ENCODE measurements around the gene IQCB1.
"Not testable (repeated sequence)": the region's sequence is repeated elsewhere in the genome, so short reads cannot be mapped to it uniquely, and the experiment has no call there.

The IQCB1 gene

DNA sequence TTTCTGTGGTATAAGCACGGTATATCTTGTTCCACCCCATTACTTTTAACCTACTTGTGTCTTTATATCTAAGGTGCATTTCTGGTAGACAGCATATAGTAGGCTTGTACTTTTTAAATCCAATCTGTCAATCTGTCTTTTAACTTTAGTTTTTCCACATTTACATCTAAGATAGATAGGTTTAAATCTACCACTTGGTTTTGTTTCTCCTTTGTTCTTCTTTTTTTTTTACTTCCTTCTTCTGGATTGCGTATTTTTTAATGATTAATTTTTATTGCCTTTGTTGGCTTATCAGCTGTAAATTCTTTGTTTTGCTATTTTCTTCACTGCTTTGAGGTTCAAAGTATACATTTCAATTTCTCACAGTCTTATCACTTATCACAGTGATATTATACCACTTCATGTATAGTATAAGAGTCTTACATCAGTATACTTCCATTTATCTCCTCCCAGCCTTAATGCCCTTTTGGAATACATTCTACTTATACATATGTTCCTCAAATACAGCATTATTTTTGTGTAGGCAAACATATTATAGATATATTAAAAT lies 31.0 kb downstream of the IQCB1 start:
- DNase-seq = no peak

- no peak for DNase-seq
Measured at GRCh38 chr3:121800906-121801305, 34.0 kb downstream of the IQCB1 start.

DNA sequence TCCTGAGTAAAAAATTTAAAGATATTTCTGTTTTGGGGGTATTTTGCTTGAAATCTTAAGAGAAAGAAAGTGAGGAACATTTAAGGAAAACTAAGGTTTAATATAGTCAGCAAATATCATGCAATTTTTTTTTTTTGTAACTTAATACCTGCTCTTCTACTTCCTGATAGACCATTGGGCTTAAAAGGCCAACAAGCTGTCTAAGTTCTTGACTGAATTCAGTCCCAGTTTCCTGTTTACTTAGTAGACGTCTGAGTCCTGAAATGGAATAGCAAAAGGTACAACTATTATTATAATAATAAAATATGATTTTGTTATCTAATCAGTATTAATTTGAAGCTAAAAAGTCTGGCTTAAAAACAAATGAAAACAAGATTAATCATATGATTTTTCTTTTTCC lies 37.9 kb downstream of the IQCB1 start:
- no peak for DNase-seq

DNA sequence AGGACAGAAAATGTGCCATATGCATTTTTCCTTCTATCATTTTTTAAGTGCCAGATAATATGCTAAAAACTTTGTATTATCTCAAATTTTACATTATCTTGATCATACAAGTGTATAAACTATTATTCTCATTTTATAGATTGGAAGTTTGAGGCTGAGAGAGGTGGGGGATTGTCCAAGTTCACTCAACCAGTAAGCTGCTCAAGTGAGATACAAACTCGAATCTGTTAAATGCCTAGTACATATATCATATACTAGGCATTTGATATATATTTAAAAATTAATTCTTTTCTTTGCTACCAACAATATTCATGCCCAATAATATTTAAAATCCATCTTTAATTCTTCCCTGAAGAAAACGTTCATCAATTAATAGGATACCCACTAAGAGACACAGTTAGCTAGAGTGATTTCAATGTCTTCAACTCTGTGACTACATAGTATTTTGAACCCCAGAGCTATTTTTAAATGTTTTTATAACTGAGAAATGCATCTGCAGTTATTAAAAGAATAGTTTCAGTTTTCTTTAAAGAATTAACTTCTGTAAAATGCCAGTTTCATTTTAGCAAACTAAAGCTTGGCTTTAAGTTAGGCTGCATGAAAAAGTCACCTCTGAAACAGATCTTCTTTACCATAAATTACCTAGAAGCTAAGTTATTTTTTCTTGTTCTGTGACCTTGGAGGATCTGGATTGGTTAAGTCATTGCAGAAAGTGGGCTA lies 40.4 kb downstream of the IQCB1 start:
- DNase-seq = no peak

DNA sequence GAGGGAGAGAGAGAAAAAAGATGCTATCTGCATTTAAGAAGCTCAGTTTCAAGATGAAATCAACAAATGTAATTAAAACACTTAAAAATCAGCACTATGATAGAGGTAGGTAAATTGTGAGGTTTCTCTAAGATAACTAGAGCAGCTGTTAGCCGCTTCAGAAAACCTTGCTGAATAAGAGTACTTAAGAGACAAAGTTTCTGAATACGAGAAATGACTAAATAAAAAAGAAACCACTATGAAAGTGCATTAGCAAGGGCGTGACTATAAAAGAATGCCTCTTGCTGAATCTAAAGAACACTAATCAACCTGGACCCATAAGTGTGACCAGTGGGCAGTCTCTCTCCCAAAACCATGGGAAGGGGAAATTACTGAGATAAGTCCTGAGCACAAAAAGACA lies 41.8 kb downstream of the IQCB1 start:
- DNase-seq = no peak

- no peak for DNase-seq
Measured at GRCh38 chr3:121786485-121786884, 48.4 kb downstream of the IQCB1 start.

- not testable (repeated sequence) for DNase-seq
Measured at GRCh38 chr3:121782784-121783183, 52.1 kb downstream of the IQCB1 start.

GRCh38 chr3:121781611-121782010 lies 53.2 kb downstream of the IQCB1 start:
- no peak for DNase-seq

- not testable (repeated sequence) for DNase-seq
Measured at GRCh38 chr3:121775095-121775494, 59.8 kb downstream of the IQCB1 start.

GRCh38 chr3:121769246-121769645 lies 65.6 kb downstream of the IQCB1 start:
- no peak for DNase-seq

- DNase-seq = peak; percentile 24
Measured at GRCh38 chr3:121768452-121768851, 66.4 kb downstream of the IQCB1 start.

DNA sequence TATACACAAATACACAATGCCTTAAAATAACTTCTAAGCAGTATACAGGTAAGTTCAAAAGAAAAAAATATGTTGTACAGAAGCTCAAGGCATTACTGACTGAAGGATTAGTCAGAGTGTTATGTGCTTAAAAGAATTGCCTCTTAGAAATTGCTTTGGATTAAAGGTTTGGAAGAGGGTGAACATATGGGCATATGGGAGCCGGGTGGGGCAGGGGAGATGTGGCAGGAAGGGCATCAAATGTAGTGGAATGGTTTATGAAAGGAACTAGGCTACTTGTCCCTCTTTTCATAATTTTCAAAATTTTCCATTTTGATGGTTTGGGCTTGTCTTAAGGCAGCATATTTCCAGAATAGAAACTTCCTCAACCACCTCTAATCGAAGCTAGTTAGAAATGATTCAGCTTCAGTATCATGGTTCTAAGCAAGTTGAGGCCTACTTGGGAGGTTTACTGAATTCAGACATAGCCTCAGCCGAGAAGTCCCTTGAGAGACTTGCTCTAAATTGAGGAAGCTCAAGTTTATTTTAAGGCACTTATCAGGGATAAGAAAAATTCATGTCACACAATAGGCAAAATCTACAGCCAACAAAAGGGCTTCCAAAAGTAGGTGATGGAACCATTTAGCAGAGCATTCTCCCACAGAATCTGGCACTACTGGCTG lies 75.2 kb downstream of the IQCB1 start:
- no peak for DNase-seq

GRCh38 chr3:121758727-121759450 lies 76.0 kb downstream of the IQCB1 start:
- peak; percentile 19 for DNase-seq

- DNase-seq = no peak
Measured at GRCh38 chr3:121757812-121758545, 76.9 kb downstream of the IQCB1 start.

DNA sequence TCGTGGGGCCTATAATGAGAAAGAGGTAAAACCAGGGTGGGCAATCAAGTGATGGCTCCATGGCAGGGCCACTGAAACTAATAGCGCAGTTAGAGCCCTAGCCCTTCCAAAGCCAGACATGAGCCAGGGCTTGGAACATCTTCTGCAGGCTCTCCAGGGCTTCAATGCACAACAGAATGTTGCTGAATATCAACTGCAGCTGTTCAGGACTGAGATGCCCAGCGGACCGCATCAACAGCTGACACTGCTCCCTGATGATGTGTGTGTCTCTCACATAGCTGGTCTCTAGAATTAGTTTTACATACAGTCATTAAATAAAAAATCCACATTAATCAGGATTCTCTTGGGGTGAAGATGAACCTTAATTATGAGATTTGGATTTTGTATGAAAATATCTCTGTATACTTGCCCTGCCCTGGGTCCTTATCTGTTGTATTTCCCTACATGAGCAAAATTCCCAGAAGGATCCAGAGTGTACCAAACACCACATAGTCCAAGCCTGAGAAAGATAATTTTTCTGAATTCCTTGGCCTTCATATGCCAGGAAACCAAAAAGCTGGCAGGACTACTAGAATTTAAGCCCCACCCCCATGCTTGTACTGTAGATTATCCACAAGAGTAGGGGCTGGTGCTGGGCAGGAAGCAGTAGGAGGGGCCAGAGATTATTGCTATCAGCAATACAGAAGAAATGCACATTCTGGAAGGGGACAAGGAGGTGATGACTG lies 77.6 kb downstream of the IQCB1 start:
- peak; percentile 66 for DNase-seq

GRCh38 chr3:121752772-121753171 lies 82.1 kb downstream of the IQCB1 start:
- no peak for DNase-seq

GRCh38 chr3:121752261-121752660 lies 82.6 kb downstream of the IQCB1 start:
- DNase-seq = no peak

- no peak for DNase-seq
Measured at GRCh38 chr3:121750087-121750415, 84.8 kb downstream of the IQCB1 start.

GRCh38 chr3:121749276-121750086 lies 85.4 kb downstream of the IQCB1 start, which contains the start of gene GOLGB1:
Gene GOLGB1, minus strand, starts transcription at chr3:121749741. Its CDS starts 18,770 bp downstream, at chr3:121730971.
- DNase-seq = peak; percentile 100

GRCh38 chr3:121748680-121749275 lies 86.1 kb downstream of the IQCB1 start:
- peak; percentile 59 for DNase-seq

GRCh38 chr3:121747976-121748375 lies 86.9 kb downstream of the IQCB1 start:
- DNase-seq = no peak

Measured in hematopoietic multipotent progenitor cell treated with erythropoietin and hydrocortisone succinate and interleukin-3 and kit ligand, for 6 days (in vitro differentiated cells).